GM12878 (cell line): ENCODE measurements around the gene KLRC2. TPM values are rescaled to one million over a fixed set of nuclear protein-coding genes. Genes with fewer than 3 reads are reported as not detected.

Experiments used
- ATAC-seq: fragments of 200-7000 bp; cut with Tn5 transposase; 3 replicates; pipeline ENCODE4 v1.9.1; 2020; ENCODE audit warnings: mild to moderate bottlenecking, moderate library complexity
- BruUV-seq: library from RNA; stranded (reverse); fragments of 400-500 nt; replicated peaks from 2 replicates; lab custom pipeline; 2021; lab: Mats Ljungman, UMichigan
- CTCF ChIA-PET: fragments of 300-600 bp; sonication (Branson Sonifier 250); formaldehyde crosslinking; extraction: SDS; loops from one replicate; lab custom pipeline; 2021; ENCODE audit warnings: inconsistent platforms; lab: Yijun Ruan, JAX
- POLR2A ChIA-PET: fragments of 350-600 bp; formaldehyde crosslinking; extraction: SDS; loops from one replicate; lab custom pipeline; 2021; ENCODE audit warnings: inconsistent platforms; lab: Charles Lee
- RAD21 ChIA-PET: fragments of 300-600 bp; sonication (Branson Sonifier 250); formaldehyde crosslinking; loops from one replicate; lab custom pipeline; 2023; ENCODE audit warnings: antibody characterized with exemption; ENCODE audit not compliant: unreplicated experiment; lab: Charles Lee
- SMC1A ChIA-PET: fragments of 300-600 bp; sonication (Branson Sonifier 250); formaldehyde crosslinking; loops from one replicate; lab custom pipeline; 2023; ENCODE audit not compliant: unreplicated experiment, uncharacterized antibody; lab: Charles Lee
- DNase-seq: peaks from one replicate; pipeline ENCODE4 v3.0.0-alpha.2; 2011; ENCODE audit warnings: low read depth, low spot score
- FAIRE-seq: peaks from 3 replicates; lab custom pipeline; 2011; peaks lifted over from hg19 to GRCh38; lab: Jason Lieb, UNC
- H2AFZ ChIP-seq: 2 replicates; pipeline ENCODE4 v1.6.0; 2011; ENCODE audit warnings: low read depth, low read length, control low read depth; ENCODE audit not compliant: control insufficient read depth
- H3K27ac ChIP-seq: 2 replicates; pipeline ENCODE4 v1.5.1; 2011; ENCODE audit warnings: control low read depth; ENCODE audit not compliant: control insufficient read depth, insufficient read depth
- H3K27me3 ChIP-seq, 2 experiments: replicated peaks in 1 of 2; 2 replicates each; pipeline versions ENCODE4 v1.6.0 to v1.6.1; 2011; ENCODE audit warnings: low read length in 1 of 2; ENCODE audit not compliant: control insufficient read depth in 2 of 2, insufficient read depth in 2 of 2
- H3K36me3 ChIP-seq, 2 experiments: 2 replicates each; pipeline ENCODE4 v1.5.1; 2011; ENCODE audit warnings: low read length in 1 of 2; ENCODE audit not compliant: control insufficient read depth in 2 of 2, insufficient read depth in 2 of 2
- H3K4me1 ChIP-seq: 2 replicates; pipeline ENCODE4 v1.6.1; 2011; ENCODE audit warnings: mild to moderate bottlenecking, low read length, moderate library complexity, mixed read lengths; ENCODE audit not compliant: control insufficient read depth, insufficient read depth
- H3K4me2 ChIP-seq: 2 replicates; pipeline ENCODE4 v1.6.0; 2011; ENCODE audit warnings: control low read depth; ENCODE audit not compliant: control insufficient read depth, insufficient read depth
- H3K4me3 ChIP-seq: fragments of 200-600 bp; sonication (generic); 2 replicates; pipeline ENCODE4 v1.5.1; 2016
- H3K79me2 ChIP-seq: 2 replicates; pipeline ENCODE4 v1.6.0; 2011; ENCODE audit warnings: low read length; ENCODE audit not compliant: control insufficient read depth, insufficient read depth
- H3K9ac ChIP-seq: 2 replicates; pipeline ENCODE4 v1.8.0; 2011; ENCODE audit warnings: low read length, control low read depth, mixed read lengths; ENCODE audit not compliant: control insufficient read depth, insufficient read depth
- H3K9me3 ChIP-seq: replicated peaks from 3 replicates; pipeline ENCODE4 v1.5.1; 2011; ENCODE audit warnings: mild to moderate bottlenecking, low read length; ENCODE audit not compliant: control insufficient read depth, insufficient read depth
- H4K20me1 ChIP-seq: 2 replicates; pipeline ENCODE4 v1.6.0; 2011; ENCODE audit not compliant: control insufficient read depth, insufficient read depth
- EZH2 ChIP-seq: IDR thresholded peaks from 2 replicates; pipeline ENCODE4 v1.6.1; 2012; ENCODE audit warnings: low read depth, mild to moderate bottlenecking, control low read depth, inconsistent platforms, low read length, borderline replicate concordance; ENCODE audit not compliant: control insufficient read depth
- FOS ChIP-seq: IDR thresholded peaks from 3 replicates; pipeline ENCODE4 v1.6.1; 2011; ENCODE audit warnings: borderline replicate concordance; ENCODE audit not compliant: insufficient read length; ENCODE audit errors: extremely low read depth
- HDAC2 ChIP-seq: fragments of 200-600 bp; sonication (generic); IDR thresholded peaks from 2 replicates; pipeline ENCODE4 v1.6.1; 2017
- IKZF2 ChIP-seq, 2 experiments: fragments of 450-650 bp; IDR thresholded peaks; 2 replicates each; pipeline ENCODE4 v1.6.1; 2017; ENCODE audit warnings: mild to moderate bottlenecking in 2 of 2, moderate library complexity in 2 of 2
- MTA2 ChIP-seq: fragments of 450-650 bp; IDR thresholded peaks from 2 replicates; pipeline ENCODE4 v1.6.1; 2016; ENCODE audit warnings: low read depth, mild to moderate bottlenecking, moderate library complexity
- TBL1XR1 ChIP-seq: IDR thresholded peaks from 2 replicates; pipeline ENCODE4 v1.6.1; 2012; ENCODE audit warnings: low read depth, low read length, improper control_type of control experiment
- ZSCAN29 ChIP-seq: fragments of 450-650 bp; IDR thresholded peaks from 2 replicates; pipeline ENCODE4 v1.6.1; 2017; ENCODE audit warnings: mild to moderate bottlenecking, moderate library complexity
- WGBS: methylation state at CpG from one replicate; pipeline ENCODE4 v1.1.6; 2016; ENCODE audit warnings: low lambda C conversion rate; ENCODE audit not compliant: insufficient replicate concordance, insufficient coverage; ENCODE audit errors: missing lambda C conversion rate; 5-methylcytosine and 5-hydroxymethylcytosine counted together
- in situ Hi-C: fragments of 300-500 bp; cut with MboI; formaldehyde crosslinking; loops from 9 replicates; pipeline ENCODE4 v1.14.3; 2018; ENCODE audit warnings: mixed read lengths
- intact Hi-C: fragments of 100-400 bp; cut with micrococcal nuclease; formaldehyde crosslinking; loops from one replicate; pipeline ENCODE4 v1.14.2; 2022; ENCODE audit not compliant: unreplicated experiment
- polyA plus RNA-seq, 11 experiments: library from polyadenylated mRNA; depleted of rRNA in 4 of 11; unstranded in 6 of 11; stranded (reverse) in 5 of 11; fragments of >200 nt; fragmentation: Nextera tagmentation in 4 of 11; fragmentation: Illumina TruSeq in 1 of 11; extraction: Ambion mirVana in 4 of 11; extraction: Trizol in 1 of 11; gene quantifications; 1 replicate in 1 of 11; 2 replicates in 10 of 11; pipeline versions ENCODE4 v1.2.1 to v1.2.3, GENCODE V29; 2011 to 2016; ENCODE audit warnings: inconsistent platforms in 2 of 11, missing spikeins in 2 of 11, low read depth in 1 of 11
- total RNA-seq, 4 experiments: library from RNA; depleted of rRNA in 3 of 4; stranded (reverse); fragments of >200 nt in 3 of 4; fragmentation: Illumina TruSeq in 1 of 4; extraction: Trizol in 1 of 4; gene quantifications; 2 replicates each; pipeline versions ENCODE4 v1.2.1 to v1.2.3, GENCODE V29; 2013 to 2021
- TF ChIP-seq, protein P1 (sequence below): fragments of 450-650 bp; IDR thresholded peaks from 2 replicates; pipeline ENCODE4 v1.6.1; 2017; ENCODE audit warnings: low read depth, mild to moderate bottlenecking, moderate library complexity
- TF ChIP-seq, protein P2 (sequence below): fragments of 450-650 bp; IDR thresholded peaks from 2 replicates; pipeline ENCODE4 v1.6.1; 2017; ENCODE audit warnings: mild to moderate bottlenecking, moderate library complexity
- TF ChIP-seq, protein P3 (sequence below): fragments of 450-650 bp; IDR thresholded peaks from 2 replicates; pipeline ENCODE4 v1.6.1; 2016; ENCODE audit warnings: mild to moderate bottlenecking
- TF ChIP-seq, protein P4 (sequence below): fragments of 450-650 bp; formaldehyde crosslinking; IDR thresholded peaks from 2 replicates; pipeline ENCODE4 v1.5.0; 2022; ENCODE audit warnings: mild to moderate bottlenecking, missing genetic modification characterization
- TF ChIP-seq, protein P5 (sequence below): fragments of 150-350 bp; IDR thresholded peaks from 2 replicates; pipeline ENCODE4 v1.6.1; 2014; ENCODE audit warnings: mild to moderate bottlenecking, low read depth, low read length

Gene KLRC2
- total and polyA plus RNA-seq, 10 of the 15 experiments (the other 5 are each of a cell fraction or from before 2014, with no cell fraction given) = 0.15 to 0.40 (median 0.20) TPM; not detected in 5

DNA sequence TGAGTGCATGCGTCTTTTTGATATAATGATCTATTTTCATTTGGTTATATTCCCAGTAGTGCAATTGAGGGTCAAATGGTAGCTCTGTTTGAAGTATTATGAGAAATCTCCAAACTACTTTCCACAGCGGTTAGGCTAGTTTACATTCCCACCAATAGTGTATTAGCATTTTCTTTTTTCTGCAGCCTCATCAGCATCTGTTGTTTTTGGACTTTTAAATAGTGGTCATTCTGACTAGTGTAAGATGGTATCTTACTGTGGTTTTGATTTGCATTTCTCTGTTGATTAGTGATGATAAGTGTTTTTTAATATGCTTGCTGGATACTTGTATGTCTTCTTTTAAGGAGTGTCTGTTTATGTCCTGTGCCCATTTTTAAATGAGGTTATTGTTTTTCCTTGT lies 21.0 kb upstream of the KLRC2 start:
- in situ Hi-C loops = no loop called here
- no peaks in the 10 kb centered on the region for H3K4me1 ChIP-seq
- no peaks in the 10 kb centered on the region for H3K79me2 ChIP-seq
- no peak overlapping the region for H2AFZ ChIP-seq
- H3K9ac ChIP-seq = no peak overlapping the region
- intact Hi-C loops = no loop called here
- no peaks in the 10 kb centered on the region for H4K20me1 ChIP-seq
- H3K4me2 ChIP-seq = no peak overlapping the region
- DNase-seq (no peak), ATAC-seq (no peak), FAIRE-seq (no peak)
- H3K4me3 ChIP-seq = no peak overlapping the region
- CTCF ChIA-PET = no interaction called here
- H3K9me3 ChIP-seq = peaks cover 15% of the 10 kb centered on the region
- RAD21 ChIA-PET = no interaction called here
- no peaks in the 10 kb centered on the region for H3K36me3 ChIP-seq
- SMC1A ChIA-PET = interaction anchor here (1.3 to 1.4 kb wide), 3 partner anchors 11 to 125 kb away, joined by 3 to 5 read pairs (median 4); no protein-coding TSS in a partner anchor
- POLR2A ChIA-PET = no interaction called here
- 64% methylated on average over 2 of the region's 2 CpGs for WGBS
- no peaks in the 10 kb centered on the region for H3K27me3 ChIP-seq
- no TSS peak for BruUV-seq
- H3K27ac ChIP-seq = no peak overlapping the region
- no peak for TF ChIP-seq TBL1XR1
- TF ChIP-seq, protein P1, sequence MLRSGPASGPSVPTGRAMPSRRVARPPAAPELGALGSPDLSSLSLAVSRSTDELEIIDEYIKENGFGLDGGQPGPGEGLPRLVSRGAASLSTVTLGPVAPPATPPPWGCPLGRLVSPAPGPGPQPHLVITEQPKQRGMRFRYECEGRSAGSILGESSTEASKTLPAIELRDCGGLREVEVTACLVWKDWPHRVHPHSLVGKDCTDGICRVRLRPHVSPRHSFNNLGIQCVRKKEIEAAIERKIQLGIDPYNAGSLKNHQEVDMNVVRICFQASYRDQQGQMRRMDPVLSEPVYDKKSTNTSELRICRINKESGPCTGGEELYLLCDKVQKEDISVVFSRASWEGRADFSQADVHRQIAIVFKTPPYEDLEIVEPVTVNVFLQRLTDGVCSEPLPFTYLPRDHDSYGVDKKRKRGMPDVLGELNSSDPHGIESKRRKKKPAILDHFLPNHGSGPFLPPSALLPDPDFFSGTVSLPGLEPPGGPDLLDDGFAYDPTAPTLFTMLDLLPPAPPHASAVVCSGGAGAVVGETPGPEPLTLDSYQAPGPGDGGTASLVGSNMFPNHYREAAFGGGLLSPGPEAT = no peak
- no peak for TF ChIP-seq HDAC2
- TF ChIP-seq, protein P2, sequence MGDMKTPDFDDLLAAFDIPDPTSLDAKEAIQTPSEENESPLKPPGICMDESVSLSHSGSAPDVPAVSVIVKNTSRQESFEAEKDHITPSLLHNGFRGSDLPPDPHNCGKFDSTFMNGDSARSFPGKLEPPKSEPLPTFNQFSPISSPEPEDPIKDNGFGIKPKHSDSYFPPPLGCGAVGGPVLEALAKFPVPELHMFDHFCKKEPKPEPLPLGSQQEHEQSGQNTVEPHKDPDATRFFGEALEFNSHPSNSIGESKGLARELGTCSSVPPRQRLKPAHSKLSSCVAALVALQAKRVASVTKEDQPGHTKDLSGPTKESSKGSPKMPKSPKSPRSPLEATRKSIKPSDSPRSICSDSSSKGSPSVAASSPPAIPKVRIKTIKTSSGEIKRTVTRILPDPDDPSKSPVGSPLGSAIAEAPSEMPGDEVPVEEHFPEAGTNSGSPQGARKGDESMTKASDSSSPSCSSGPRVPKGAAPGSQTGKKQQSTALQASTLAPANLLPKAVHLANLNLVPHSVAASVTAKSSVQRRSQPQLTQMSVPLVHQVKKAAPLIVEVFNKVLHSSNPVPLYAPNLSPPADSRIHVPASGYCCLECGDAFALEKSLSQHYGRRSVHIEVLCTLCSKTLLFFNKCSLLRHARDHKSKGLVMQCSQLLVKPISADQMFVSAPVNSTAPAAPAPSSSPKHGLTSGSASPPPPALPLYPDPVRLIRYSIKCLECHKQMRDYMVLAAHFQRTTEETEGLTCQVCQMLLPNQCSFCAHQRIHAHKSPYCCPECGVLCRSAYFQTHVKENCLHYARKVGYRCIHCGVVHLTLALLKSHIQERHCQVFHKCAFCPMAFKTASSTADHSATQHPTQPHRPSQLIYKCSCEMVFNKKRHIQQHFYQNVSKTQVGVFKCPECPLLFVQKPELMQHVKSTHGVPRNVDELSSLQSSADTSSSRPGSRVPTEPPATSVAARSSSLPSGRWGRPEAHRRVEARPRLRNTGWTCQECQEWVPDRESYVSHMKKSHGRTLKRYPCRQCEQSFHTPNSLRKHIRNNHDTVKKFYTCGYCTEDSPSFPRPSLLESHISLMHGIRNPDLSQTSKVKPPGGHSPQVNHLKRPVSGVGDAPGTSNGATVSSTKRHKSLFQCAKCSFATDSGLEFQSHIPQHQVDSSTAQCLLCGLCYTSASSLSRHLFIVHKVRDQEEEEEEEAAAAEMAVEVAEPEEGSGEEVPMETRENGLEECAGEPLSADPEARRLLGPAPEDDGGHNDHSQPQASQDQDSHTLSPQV = no peak
- TF ChIP-seq MTA2 = no peak
- TF ChIP-seq EZH2 = no peak
- TF ChIP-seq, protein P3, sequence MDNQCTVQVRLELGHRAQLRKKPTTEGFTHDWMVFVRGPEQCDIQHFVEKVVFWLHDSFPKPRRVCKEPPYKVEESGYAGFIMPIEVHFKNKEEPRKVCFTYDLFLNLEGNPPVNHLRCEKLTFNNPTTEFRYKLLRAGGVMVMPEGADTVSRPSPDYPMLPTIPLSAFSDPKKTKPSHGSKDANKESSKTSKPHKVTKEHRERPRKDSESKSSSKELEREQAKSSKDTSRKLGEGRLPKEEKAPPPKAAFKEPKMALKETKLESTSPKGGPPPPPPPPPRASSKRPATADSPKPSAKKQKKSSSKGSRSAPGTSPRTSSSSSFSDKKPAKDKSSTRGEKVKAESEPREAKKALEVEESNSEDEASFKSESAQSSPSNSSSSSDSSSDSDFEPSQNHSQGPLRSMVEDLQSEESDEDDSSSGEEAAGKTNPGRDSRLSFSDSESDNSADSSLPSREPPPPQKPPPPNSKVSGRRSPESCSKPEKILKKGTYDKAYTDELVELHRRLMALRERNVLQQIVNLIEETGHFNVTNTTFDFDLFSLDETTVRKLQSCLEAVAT = no peak
- TF ChIP-seq IKZF2 (IDR thresholded peaks at IDR 0.05) = no peak
- TF ChIP-seq, protein P4, sequence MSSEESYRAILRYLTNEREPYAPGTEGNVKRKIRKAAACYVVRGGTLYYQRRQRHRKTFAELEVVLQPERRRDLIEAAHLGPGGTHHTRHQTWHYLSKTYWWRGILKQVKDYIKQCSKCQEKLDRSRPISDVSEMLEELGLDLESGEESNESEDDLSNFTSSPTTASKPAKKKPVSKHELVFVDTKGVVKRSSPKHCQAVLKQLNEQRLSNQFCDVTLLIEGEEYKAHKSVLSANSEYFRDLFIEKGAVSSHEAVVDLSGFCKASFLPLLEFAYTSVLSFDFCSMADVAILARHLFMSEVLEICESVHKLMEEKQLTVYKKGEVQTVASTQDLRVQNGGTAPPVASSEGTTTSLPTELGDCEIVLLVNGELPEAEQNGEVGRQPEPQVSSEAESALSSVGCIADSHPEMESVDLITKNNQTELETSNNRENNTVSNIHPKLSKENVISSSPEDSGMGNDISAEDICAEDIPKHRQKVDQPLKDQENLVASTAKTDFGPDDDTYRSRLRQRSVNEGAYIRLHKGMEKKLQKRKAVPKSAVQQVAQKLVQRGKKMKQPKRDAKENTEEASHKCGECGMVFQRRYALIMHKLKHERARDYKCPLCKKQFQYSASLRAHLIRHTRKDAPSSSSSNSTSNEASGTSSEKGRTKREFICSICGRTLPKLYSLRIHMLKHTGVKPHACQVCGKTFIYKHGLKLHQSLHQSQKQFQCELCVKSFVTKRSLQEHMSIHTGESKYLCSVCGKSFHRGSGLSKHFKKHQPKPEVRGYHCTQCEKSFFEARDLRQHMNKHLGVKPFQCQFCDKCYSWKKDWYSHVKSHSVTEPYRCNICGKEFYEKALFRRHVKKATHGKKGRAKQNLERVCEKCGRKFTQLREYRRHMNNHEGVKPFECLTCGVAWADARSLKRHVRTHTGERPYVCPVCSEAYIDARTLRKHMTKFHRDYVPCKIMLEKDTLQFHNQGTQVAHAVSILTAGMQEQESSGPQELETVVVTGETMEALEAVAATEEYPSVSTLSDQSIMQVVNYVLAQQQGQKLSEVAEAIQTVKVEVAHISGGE (CRISPR knock-in tag) = no peak
- TF ChIP-seq ZSCAN29 = no peak
- TF ChIP-seq FOS = no peak
- TF ChIP-seq, protein P5, sequence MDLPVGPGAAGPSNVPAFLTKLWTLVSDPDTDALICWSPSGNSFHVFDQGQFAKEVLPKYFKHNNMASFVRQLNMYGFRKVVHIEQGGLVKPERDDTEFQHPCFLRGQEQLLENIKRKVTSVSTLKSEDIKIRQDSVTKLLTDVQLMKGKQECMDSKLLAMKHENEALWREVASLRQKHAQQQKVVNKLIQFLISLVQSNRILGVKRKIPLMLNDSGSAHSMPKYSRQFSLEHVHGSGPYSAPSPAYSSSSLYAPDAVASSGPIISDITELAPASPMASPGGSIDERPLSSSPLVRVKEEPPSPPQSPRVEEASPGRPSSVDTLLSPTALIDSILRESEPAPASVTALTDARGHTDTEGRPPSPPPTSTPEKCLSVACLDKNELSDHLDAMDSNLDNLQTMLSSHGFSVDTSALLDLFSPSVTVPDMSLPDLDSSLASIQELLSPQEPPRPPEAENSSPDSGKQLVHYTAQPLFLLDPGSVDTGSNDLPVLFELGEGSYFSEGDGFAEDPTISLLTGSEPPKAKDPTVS = no peak
